Kidney (tissue), 14 donors: Measurements from ENCODE around the gene FCHSD1. TPM values are rescaled to one million over a fixed set of nuclear protein-coding genes. Genes with fewer than 3 reads are reported as not detected.

Experiments
- DNase-seq, 5 donors: peaks; one replicate each; pipeline ENCODE4 v3.0.0-alpha.2; 2013 to 2020
- FAIRE-seq: peaks from 2 replicates; lab custom pipeline; 2012; peaks lifted over from hg19 to GRCh38; lab: Jason Lieb, UNC
- H3K27ac ChIP-seq, 2 donors: one replicate each; pipeline ENCODE4 v1.7.0; 2013; ENCODE audit warnings: low read depth in 2 of 2, low read length in 2 of 2, inconsistent platforms in 1 of 2
- H3K27me3 ChIP-seq: one replicate; pipeline ENCODE4 v1.7.1; 2013; ENCODE audit warnings: low read length, inconsistent platforms; ENCODE audit not compliant: control insufficient read depth, insufficient read depth
- H3K36me3 ChIP-seq, 3 donors: one replicate each; pipeline versions ENCODE4 v1.7.0 to v1.7.1; 2013; ENCODE audit warnings: low read length in 3 of 3, control low read depth in 1 of 3, inconsistent platforms in 1 of 3; ENCODE audit not compliant: insufficient read depth in 3 of 3, control insufficient read depth in 2 of 3
- H3K4me1 ChIP-seq, 3 donors: one replicate each; pipeline versions ENCODE4 v1.7.0 to v1.7.1; 2013; ENCODE audit warnings: low read length in 3 of 3, inconsistent platforms in 1 of 3, low read depth in 1 of 3; ENCODE audit not compliant: control insufficient read depth in 2 of 3, insufficient read depth in 2 of 3
- H3K4me3 ChIP-seq, 3 donors: one replicate each; pipeline versions ENCODE4 v1.7.0 to v1.8.1; 2013; ENCODE audit warnings: low read length in 3 of 3, control low read depth in 1 of 3, inconsistent platforms in 1 of 3
- H3K9ac ChIP-seq, 3 donors: one replicate each; pipeline versions ENCODE4 v1.7.0 to v1.7.1; 2013; ENCODE audit warnings: low read length in 3 of 3, control low read depth in 1 of 3, inconsistent platforms in 1 of 3
- H3K9me3 ChIP-seq, 3 donors: one replicate each; pipeline versions ENCODE4 v1.7.0 to v1.7.1; 2013; ENCODE audit warnings: low read length in 3 of 3, control low read depth in 1 of 3, inconsistent platforms in 1 of 3; ENCODE audit not compliant: control insufficient read depth in 2 of 3, insufficient read depth in 1 of 3
- intact Hi-C: fragments of 100-400 bp; cut with DNase I; formaldehyde crosslinking; loops from one replicate; pipeline ENCODE4 v1.11.1; 2022
- polyA plus RNA-seq: library from polyadenylated mRNA; stranded (reverse); fragments of 350-450 nt; fragmentation: Illumina TruSeq; extraction: RNeasy Lipid Tissue Mini Kit (QIAGEN cat#74804); gene quantifications from one replicate; pipeline ENCODE4 v1.2.3, GENCODE V29; 2014; ENCODE audit warnings: low read depth, low replicate concordance; ENCODE audit not compliant: insufficient read depth
- total RNA-seq: library from RNA; stranded (reverse); fragmentation: NEBNext Ultra II Directional; extraction: Animal tissue kit (Norgen Biotek cat#: 25700); gene quantifications from one replicate; pipeline ENCODE4 v1.2.1, GENCODE V29; 2021
- TF ChIP-seq, protein P1 (sequence below): IDR thresholded peaks from 3 replicates; pipeline ENCODE4 v1.5.1; 2012; ENCODE audit warnings: mild to moderate bottlenecking, moderate library complexity, borderline replicate concordance; ENCODE audit not compliant: insufficient read depth; ENCODE audit errors: extremely low read depth
- donor health status: control.
- donor health status: control.
- donor health status: control.
- donor health status: control.
- donor health status: control.
- donor health status: DM: yes; HTN: yes; CAD: no.
- donor health status: Normal renal cell carcinoma (clear cell type).

The FCHSD1 gene
- total and polyA plus RNA-seq, 2 donors from 2014 or later: 6.4 to 20.3 TPM

DNA sequence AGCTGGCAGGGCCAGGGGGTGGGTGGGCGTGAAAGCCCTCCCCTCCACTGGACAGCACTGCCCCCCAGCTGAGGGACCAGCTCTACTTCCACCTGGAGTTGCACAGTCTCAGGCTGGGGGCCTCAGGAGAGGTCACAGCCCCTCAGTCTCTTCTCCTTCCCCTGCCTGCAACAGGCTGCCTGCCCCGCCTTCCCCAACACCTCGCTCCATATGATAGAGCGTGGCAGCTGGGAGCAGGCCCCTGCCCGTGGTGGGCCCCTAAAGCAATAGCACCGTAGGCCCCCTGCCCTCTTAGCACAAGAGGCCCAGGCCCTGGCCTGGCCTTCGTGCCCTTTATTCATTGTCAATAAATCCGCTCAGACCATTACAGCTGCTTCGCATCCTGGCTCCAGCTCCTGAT is 10.5 kb downstream of the FCHSD1 start:
- intact Hi-C loops: no loop called here
- peaks cover 3 to 6% (median 3%) of the 10 kb centered on the region in 3 donors for H3K4me1 ChIP-seq
- DNase-seq (no peak), FAIRE-seq (no peak)
- peaks cover 8% of the 10 kb centered on the region for H3K27me3 ChIP-seq
- H3K9ac ChIP-seq: no peak overlapping the region
- no peaks in the 10 kb centered on the region for H3K36me3 ChIP-seq
- H3K27ac ChIP-seq: no peak overlapping the region
- TF ChIP-seq, protein P1, sequence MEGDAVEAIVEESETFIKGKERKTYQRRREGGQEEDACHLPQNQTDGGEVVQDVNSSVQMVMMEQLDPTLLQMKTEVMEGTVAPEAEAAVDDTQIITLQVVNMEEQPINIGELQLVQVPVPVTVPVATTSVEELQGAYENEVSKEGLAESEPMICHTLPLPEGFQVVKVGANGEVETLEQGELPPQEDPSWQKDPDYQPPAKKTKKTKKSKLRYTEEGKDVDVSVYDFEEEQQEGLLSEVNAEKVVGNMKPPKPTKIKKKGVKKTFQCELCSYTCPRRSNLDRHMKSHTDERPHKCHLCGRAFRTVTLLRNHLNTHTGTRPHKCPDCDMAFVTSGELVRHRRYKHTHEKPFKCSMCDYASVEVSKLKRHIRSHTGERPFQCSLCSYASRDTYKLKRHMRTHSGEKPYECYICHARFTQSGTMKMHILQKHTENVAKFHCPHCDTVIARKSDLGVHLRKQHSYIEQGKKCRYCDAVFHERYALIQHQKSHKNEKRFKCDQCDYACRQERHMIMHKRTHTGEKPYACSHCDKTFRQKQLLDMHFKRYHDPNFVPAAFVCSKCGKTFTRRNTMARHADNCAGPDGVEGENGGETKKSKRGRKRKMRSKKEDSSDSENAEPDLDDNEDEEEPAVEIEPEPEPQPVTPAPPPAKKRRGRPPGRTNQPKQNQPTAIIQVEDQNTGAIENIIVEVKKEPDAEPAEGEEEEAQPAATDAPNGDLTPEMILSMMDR: no peak
- no peaks in the 10 kb centered on the region for H3K9me3 ChIP-seq
- H3K4me3 ChIP-seq: no peak overlapping the region

DNA sequence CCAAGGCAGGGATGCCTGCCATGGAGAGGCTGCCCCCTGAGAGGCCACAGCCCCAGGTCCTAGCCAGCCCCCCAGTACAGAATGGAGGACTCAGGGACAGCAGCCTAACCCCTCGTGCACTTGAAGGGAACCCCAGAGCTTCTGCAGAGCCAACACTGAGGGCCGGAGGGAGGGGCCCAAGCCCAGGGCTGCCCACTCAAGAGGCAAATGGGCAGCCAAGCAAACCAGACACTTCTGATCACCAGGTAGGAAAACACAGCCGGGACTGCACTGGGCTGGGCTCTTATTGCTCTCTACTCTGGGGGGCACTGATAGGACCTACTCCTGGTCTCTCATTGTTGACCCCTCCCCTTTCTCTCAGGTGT is 11.2 kb downstream of the FCHSD1 start:
- Histone ChIP-seq H3K27ac (no peak overlapping the region), H3K4me3 (no peak overlapping the region), H3K27me3 (peaks cover 8% of the 10 kb centered on the region), H3K36me3 (no peaks in the 10 kb centered on the region), H3K9ac (no peak overlapping the region), H3K4me1 (peaks cover 3 to 12% (median 9%) of the 10 kb centered on the region in 3 donors), H3K9me3 (no peaks in the 10 kb centered on the region)
- FAIRE-seq: no peak
- TF ChIP-seq, protein P1: no peak
- intact Hi-C loops: no loop called here
- no peak for DNase-seq

DNA sequence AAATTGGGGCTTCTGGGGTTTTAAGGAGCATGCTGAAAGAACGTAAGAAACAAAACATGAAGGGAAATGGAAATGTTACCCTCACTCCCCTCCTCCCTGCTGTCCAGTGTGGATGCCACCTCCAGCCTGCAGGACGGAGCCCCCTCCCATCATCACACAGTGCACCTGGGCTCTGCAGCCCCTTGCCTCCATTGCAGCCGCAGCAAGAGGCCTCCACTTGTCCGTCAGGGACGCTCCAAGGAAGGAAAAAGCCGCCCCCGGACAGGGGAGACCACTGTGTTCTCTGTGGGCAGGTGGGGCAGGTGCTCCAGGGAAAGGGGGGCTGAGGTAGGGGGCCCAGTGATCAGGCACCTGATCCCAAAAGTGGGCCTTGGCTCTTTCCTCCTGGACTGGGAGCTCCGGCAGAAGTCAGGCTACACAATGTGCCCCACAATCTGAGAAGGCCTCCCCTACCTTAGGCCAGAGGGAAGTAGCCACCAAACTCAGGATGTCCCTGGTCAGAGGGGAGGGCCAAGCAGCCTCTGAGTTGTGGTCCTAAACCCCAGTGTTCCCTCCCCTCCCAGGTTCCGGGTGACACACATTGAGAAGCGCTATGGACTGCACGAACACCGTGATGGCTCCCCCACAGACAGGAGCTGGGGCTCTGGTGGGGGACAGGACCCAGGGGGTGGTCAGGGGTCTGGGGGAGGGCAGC is 11.7 kb downstream of the FCHSD1 start:
- no peaks in the 10 kb centered on the region for H3K36me3 ChIP-seq
- H3K9ac ChIP-seq: no peak overlapping the region
- DNase-seq (no peak), FAIRE-seq (no peak)
- H3K4me1 ChIP-seq: peaks cover 3 to 17% (median 9%) of the 10 kb centered on the region in 3 donors
- H3K4me3 ChIP-seq: no peak overlapping the region
- H3K27ac ChIP-seq: no peak overlapping the region
- H3K9me3 ChIP-seq: no peaks in the 10 kb centered on the region
- TF ChIP-seq, protein P1: no peak
- intact Hi-C loops: no loop called here
- peaks cover 8% of the 10 kb centered on the region for H3K27me3 ChIP-seq

DNA sequence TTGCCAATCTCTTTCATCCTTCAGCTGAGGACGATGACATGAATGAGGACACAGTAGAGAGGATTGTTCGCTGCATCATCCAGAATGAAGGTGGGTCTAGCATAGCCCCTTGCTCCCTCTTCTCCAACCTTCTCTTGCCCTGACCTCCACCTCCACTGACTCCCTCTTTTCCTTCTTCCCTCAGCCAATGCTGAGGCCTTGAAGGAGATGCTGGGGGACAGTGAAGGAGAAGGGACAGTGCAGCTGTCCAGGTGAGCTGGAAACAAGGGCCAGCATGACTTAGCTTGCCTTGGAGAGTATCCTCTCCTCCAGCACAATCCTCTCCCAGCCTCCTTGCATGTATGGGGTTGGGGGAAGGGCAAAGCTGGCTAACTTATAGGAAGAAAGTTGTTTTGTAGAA is 12.4 kb downstream of the FCHSD1 start:
- TF ChIP-seq, protein P1: no peak
- Histone ChIP-seq H3K27ac (no peak overlapping the region), H3K4me1 (peaks cover 3 to 17% (median 9%) of the 10 kb centered on the region in 3 donors), H3K9me3 (no peaks in the 10 kb centered on the region), H3K9ac (no peak overlapping the region), H3K36me3 (no peaks in the 10 kb centered on the region), H3K4me3 (no peak overlapping the region), H3K27me3 (peaks cover 8% of the 10 kb centered on the region)
- FAIRE-seq (no peak), DNase-seq (no peak)
- intact Hi-C loops: no loop called here
